NCI-H128 (cell line): ENCODE measurements around the gene VWA8.
"Not testable (repeated sequence)": the region's sequence is repeated elsewhere in the genome, so short reads cannot be mapped to it uniquely, and the experiment has no call there.

Source experiments
- DNase-seq: peaks from one replicate; lab custom pipeline; 2025; ENCODE audit not compliant: unreplicated experiment; lab: John Stamatoyannopoulos, UW

The VWA8 gene

GRCh38 chr13:41565216-41565615, 395.7 kb downstream of the VWA8 start:
- no peak for DNase-seq

DNA sequence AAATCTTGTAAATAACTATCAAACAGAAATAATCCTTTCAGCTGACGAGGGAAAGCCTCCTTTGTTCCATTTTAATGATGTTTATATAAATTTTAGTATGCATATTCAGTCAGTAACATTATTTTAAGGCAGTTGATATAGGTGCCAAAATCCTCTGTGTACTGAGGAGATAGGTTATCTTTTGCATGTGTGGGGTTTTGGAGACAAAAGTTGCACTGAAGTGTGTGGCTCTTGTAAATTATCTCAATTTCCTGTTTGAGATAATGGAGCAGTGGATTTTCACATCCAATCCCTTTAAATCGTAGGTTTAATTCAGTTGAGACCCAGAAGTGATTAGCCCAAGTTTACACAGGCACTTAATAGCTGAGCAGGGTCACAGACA, 396.9 kb downstream of the VWA8 start:
- DNase-seq: no peak

GRCh38 chr13:41563341-41563983, 397.4 kb downstream of the VWA8 start:
- DNase-seq: no peak

- DNase-seq: no peak
Observed at GRCh38 chr13:41562541-41563178, 398.2 kb downstream of the VWA8 start.

- no peak for DNase-seq
Observed at GRCh38 chr13:41562083-41562482, 398.8 kb downstream of the VWA8 start.

- no peak for DNase-seq
Observed at GRCh38 chr13:41561170-41561569, 399.7 kb downstream of the VWA8 start.

- no peak for DNase-seq
Observed at GRCh38 chr13:41558781-41559560, 401.9 kb downstream of the VWA8 start.

GRCh38 chr13:41557719-41558118, 403.2 kb downstream of the VWA8 start:
- DNase-seq: no peak

DNA sequence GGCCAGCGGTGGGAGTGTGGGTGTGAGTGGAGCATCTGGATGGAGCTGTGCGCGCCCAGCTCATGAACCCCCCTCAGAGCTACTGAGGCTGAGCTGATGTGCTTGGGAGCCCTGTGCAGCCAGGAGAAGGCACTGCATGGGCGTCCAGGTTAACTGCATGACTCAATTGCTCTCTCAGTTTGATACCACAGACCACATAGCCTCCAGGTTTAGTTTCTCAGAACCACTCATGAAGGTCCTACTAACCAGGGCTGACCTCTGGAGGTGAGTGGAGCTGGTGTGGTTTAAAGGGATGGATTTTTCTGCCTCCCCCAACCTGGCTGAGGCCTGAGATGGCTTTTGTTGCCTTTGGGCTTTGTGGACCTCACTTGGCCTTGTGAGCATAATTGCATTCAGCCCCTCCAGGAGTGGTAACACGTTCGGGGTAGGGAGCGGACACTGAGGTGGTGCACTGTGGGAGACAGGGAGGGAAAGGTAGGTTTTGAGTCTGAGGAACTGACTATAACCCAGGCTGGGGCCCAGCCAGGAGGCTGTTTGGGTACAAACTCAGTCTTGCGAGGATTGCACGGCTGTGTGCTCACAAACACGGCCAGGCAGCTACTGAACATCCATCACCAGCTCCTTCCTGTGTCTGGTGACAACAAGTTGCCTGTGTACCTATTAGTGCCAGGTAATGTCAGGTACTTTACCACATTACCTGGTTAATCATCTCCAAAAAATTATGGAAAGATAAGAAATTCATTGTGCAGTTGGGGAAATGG, 406.1 kb downstream of the VWA8 start:
- DNase-seq: no peak

GRCh38 chr13:41554180-41554579, 406.7 kb downstream of the VWA8 start:
- DNase-seq: no peak

DNA sequence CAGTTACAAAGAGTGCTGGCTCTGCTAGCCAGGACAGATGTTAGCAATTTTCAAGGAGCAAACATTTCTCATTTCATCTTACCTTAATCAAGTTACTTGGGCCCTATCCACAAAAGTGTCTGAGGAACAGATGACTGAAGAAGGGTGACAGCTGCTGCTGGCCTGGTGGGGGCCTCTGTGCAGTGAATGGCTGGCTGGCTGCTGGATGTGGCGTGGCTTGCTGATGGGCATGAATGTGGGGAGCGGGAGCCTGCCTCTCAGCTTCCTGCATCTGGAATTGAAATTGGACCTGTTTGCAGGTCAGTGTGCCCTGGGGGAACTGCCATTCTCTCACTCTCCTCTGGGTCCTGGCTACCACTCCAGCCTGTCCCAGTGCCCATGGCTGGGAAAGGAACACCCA, 408.9 kb downstream of the VWA8 start:
- DNase-seq: no peak

DNA sequence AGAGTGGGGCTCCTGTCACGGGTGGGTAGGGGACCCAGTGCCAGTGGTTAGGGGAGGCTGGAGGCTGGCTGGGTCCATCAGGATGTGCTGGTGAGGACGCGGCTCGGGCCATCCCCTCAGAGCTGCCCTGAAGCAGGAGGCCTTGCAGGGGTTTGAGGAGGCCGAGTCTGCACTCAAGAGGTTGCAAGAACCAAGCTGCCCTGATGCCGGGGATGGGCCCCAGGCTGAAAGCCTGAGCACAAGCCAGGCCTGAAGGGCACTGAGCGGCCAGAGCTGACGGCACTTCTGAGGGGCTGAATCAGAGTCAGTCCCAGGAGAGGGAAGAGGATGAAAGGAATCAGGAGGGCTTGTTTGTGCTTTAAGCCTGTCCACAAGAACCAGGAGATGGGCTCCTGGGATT, 410.6 kb downstream of the VWA8 start:
- DNase-seq: no peak

GRCh38 chr13:41549491-41549890, 411.4 kb downstream of the VWA8 start:
- DNase-seq: no peak

DNA sequence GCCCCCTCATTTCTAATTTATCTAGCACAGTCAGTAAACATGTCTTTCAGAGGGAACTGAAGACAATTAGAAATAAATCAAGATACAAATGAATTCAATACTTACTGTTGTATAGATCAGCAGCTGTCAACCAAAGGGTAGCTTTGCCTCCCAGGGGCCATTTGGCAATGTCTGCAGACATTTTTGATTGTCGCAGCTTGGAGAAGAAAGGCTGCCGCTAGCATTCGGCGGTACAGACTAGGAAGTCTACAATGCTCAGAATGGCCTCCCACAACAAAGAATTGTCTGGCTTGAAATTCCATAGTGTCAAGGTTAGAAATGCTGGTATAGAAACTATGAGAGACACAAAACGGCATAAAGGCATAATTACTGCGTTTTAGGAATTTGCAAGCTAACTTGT, 412.0 kb downstream of the VWA8 start:
- DNase-seq: no peak

DNA sequence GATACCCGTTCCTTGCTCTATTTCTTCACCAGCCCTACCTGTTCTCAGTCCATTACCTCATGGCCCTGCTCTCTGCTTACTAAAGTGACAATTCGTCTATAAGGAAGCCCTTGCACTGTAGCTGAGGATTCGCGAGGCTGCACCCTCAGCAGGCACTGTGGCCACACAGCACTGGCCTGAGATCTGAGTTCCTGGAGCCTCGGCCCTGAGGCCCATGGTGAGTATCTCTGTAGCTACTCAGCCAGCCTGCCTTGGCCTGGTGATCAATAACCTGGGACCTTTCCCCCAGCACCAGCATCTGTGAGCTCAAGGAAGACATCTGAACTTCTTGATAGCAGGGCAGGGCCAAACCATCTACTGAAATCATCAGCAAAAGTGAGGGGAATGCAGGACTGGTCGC, 412.9 kb downstream of the VWA8 start:
- DNase-seq: no peak

GRCh38 chr13:41547251-41548000, 413.5 kb downstream of the VWA8 start:
- DNase-seq: no peak

- DNase-seq: no peak
Observed at GRCh38 chr13:41546372-41547190, 414.3 kb downstream of the VWA8 start.

- no peak for DNase-seq
Observed at GRCh38 chr13:41545432-41545707, 415.5 kb downstream of the VWA8 start.

DNA sequence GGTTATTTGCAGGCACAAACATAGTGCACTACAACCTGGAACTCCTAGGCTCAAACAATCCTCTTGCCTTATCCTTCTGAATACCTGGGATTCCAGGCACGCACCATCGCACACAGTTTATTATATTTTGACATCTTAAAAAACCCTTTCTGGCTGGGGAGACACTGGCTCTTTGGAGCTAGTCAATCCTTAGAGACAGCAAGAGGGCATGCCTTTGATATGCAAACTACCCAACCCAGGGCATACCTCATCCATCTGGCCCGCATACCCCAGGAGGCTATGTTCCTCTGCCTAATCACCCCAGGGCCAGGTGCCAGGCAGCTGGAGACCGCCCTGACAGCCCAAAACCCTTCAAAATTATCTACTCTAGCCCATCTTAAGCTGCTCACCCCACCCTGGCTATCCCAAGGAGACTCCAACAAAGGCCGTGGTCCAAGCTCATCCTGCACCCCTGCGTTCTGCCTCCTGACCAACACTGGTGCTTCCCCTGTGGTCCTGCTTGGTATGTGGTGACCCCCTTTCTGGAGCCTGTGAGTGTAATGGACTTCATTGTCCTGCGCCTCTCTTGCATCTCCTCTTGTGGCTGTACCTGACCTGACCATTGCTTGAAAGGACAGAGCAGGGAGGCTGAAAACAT, 417.1 kb downstream of the VWA8 start:
- no peak for DNase-seq

DNA sequence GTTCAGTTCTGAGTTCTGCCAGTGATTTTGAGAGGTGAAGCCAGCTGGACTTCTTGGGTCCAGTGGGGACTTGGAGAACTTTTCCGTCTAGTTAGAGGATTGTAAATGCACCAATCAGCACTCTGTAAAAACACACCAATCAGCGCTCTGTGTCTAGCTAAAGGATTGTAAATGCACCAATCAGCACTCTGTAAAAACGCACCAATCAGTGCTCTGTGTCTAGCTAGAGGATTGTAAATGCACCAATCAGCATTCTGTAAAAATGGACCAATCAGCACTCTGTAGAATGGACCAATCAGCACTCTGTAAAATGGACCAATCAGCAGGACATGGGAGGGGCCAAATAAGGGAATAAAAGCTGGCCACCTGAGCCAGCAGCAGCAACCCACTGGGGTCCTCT, 418.1 kb downstream of the VWA8 start:
- DNase-seq: not testable (repeated sequence)
